IMR-90 (cell line): ENCODE results near the gene HPCAL4. TPM values are rescaled to one million over a fixed set of nuclear protein-coding genes. Genes with fewer than 3 reads are reported as not detected.

Source experiments
- ATAC-seq: fragments of 200-7000 bp; cut with Tn5 transposase; 2 replicates; pipeline ENCODE4 v1.9.1; 2020; ENCODE audit warnings: low read depth, mild to moderate bottlenecking, moderate library complexity
- BruUV-seq: library from RNA; stranded (reverse); fragments of 400-500 nt; replicated peaks from 2 replicates; lab custom pipeline; 2021; lab: Mats Ljungman, UMichigan
- CTCF ChIA-PET: fragments of 300-600 bp; formaldehyde crosslinking; extraction: SDS; loops from one replicate; lab custom pipeline; 2021; ENCODE audit warnings: antibody characterized with exemption; lab: Yijun Ruan, JAX
- POLR2A ChIA-PET: fragments of 300-600 bp; sonication (Branson Sonifier 250); formaldehyde crosslinking; loops from one replicate; lab custom pipeline; 2022; ENCODE audit warnings: antibody characterized with exemption; ENCODE audit not compliant: unreplicated experiment; lab: Charles Lee
- DNase-seq: peaks from one replicate; pipeline ENCODE4 v3.0.0; 2013
- H2AFZ ChIP-seq: replicated peaks from 2 replicates; pipeline ENCODE3; 2013; ENCODE audit warnings: low read length, mild to moderate bottlenecking; ENCODE audit not compliant: poor library complexity
- H2AK5ac ChIP-seq: 2 replicates; pipeline ENCODE4 v1.6.1; 2013; ENCODE audit warnings: low read depth, low read length, inconsistent platforms
- H2AK9ac ChIP-seq: replicated peaks from 2 replicates; pipeline ENCODE3; 2013; ENCODE audit warnings: mild to moderate bottlenecking, low read depth, low read length, moderate library complexity; ENCODE audit not compliant: poor library complexity
- H2BK120ac ChIP-seq: 2 replicates; pipeline ENCODE4 v1.6.1; 2013; ENCODE audit warnings: low read depth, low read length, inconsistent platforms
- H2BK15ac ChIP-seq: 3 replicates; pipeline ENCODE4 v1.6.1; 2013; ENCODE audit warnings: low read depth, low read length, inconsistent platforms
- H2BK20ac ChIP-seq: 2 replicates; pipeline ENCODE4 v1.6.1; 2013; ENCODE audit warnings: low read depth, mild to moderate bottlenecking, inconsistent platforms, low read length, moderate library complexity
- H2BK5ac ChIP-seq: 2 replicates; pipeline ENCODE4 v1.6.1; 2013; ENCODE audit warnings: mild to moderate bottlenecking, low read depth, low read length, inconsistent platforms; ENCODE audit not compliant: poor library complexity, severe bottlenecking
- H3K14ac ChIP-seq: replicated peaks from 2 replicates; pipeline ENCODE4 v1.6.1; 2013; ENCODE audit warnings: low read depth, low read length, inconsistent platforms
- H3K18ac ChIP-seq: 2 replicates; pipeline ENCODE4 v1.6.1; 2013; ENCODE audit warnings: low read depth, low read length, control low read depth
- H3K23ac ChIP-seq: 2 replicates; pipeline ENCODE4 v1.6.1; 2013; ENCODE audit warnings: low read depth, low read length, inconsistent platforms
- H3K27ac ChIP-seq: 2 replicates; pipeline ENCODE4 v1.5.1; 2013; ENCODE audit warnings: mild to moderate bottlenecking, control low read depth, low read length; ENCODE audit not compliant: insufficient read depth
- H3K27me3 ChIP-seq: 2 replicates; pipeline ENCODE4 v1.6.1; 2013; ENCODE audit warnings: low read length; ENCODE audit not compliant: control insufficient read depth, insufficient read depth
- H3K36me3 ChIP-seq: 2 replicates; pipeline ENCODE4 v1.6.1; 2013; ENCODE audit warnings: low read length, mixed read lengths; ENCODE audit not compliant: control insufficient read depth, insufficient read depth
- H3K4ac ChIP-seq: 2 replicates; pipeline ENCODE4 v1.6.1; 2013; ENCODE audit warnings: low read depth, low read length, inconsistent platforms
- H3K4me1 ChIP-seq: 2 replicates; pipeline ENCODE4 v1.6.1; 2013; ENCODE audit warnings: low read length, mixed read lengths; ENCODE audit not compliant: control insufficient read depth, insufficient read depth
- H3K4me2 ChIP-seq: 2 replicates; pipeline ENCODE4 v1.6.1; 2013; ENCODE audit warnings: low read depth, mild to moderate bottlenecking, control low read depth, low read length, moderate library complexity
- H3K4me3 ChIP-seq: 2 replicates; pipeline ENCODE4 v1.5.1; 2013; ENCODE audit warnings: low read depth, mild to moderate bottlenecking, control low read depth, low read length, moderate library complexity; ENCODE audit not compliant: insufficient read depth
- H3K56ac ChIP-seq: 2 replicates; pipeline ENCODE4 v1.6.1; 2013; ENCODE audit warnings: low read length, inconsistent platforms; ENCODE audit not compliant: insufficient read depth; ENCODE audit errors: extremely low read depth
- H3K79me1 ChIP-seq, 2 experiments: 2 replicates each; pipeline ENCODE4 v1.6.1; 2013; ENCODE audit warnings: low read length in 2 of 2, inconsistent platforms in 1 of 2, low read depth in 1 of 2
- H3K9ac ChIP-seq: 2 replicates; pipeline ENCODE4 v1.6.1; 2013; ENCODE audit warnings: low read depth, low read length, control low read depth
- H3K9me1 ChIP-seq: 2 replicates; pipeline ENCODE4 v1.6.1; 2013; ENCODE audit warnings: low read length, inconsistent platforms; ENCODE audit not compliant: insufficient read depth
- H3K9me3 ChIP-seq: 2 replicates; pipeline ENCODE4 v1.6.1; 2013; ENCODE audit warnings: low read length; ENCODE audit not compliant: control insufficient read depth, insufficient read depth
- H4K20me1 ChIP-seq: 2 replicates; pipeline ENCODE4 v1.6.1; 2013; ENCODE audit warnings: low read length, inconsistent platforms; ENCODE audit not compliant: insufficient read depth
- H4K5ac ChIP-seq: 2 replicates; pipeline ENCODE4 v1.6.1; 2013; ENCODE audit warnings: mild to moderate bottlenecking, low read depth, low read length, control low read depth
- H4K8ac ChIP-seq, 2 experiments: 2 replicates each; pipeline ENCODE4 v1.6.1; 2013; ENCODE audit warnings: low read depth in 2 of 2, low read length in 2 of 2, control low read depth in 1 of 2, inconsistent platforms in 1 of 2
- H4K91ac ChIP-seq: 2 replicates; pipeline ENCODE4 v1.6.1; 2013; ENCODE audit warnings: low read depth, low read length, inconsistent platforms; ENCODE audit not compliant: insufficient read depth
- BHLHE40 ChIP-seq: fragments of 150-350 bp; IDR thresholded peaks from 2 replicates; pipeline ENCODE4 v1.6.1; 2016; ENCODE audit warnings: mild to moderate bottlenecking, low read depth, low read length
- WGBS, 2 experiments: methylation state at CpG; one replicate each; pipeline versions ENCODE4 v1.1.5 to v1.1.7; 2013; ENCODE audit warnings: missing lambda C conversion rate in 2 of 2; ENCODE audit not compliant: insufficient read length in 1 of 2; ENCODE audit errors: extremely low coverage in 2 of 2; 5-methylcytosine and 5-hydroxymethylcytosine counted together
- dilution Hi-C: fragments of 300-500 bp; cut with HindIII; formaldehyde crosslinking; loops from one replicate; pipeline ENCODE4 v1.14.3; 2018; ENCODE audit warnings: low sequenced_read_pairs; ENCODE audit not compliant: unreplicated experiment
- in situ Hi-C: fragments of 300-500 bp; cut with MboI; formaldehyde crosslinking; loops from 3 replicates; pipeline ENCODE4 v1.14.3; 2019; ENCODE audit warnings: low sequenced_read_pairs, inconsistent platforms, mixed read lengths
- intact Hi-C: fragments of 100-400 bp; cut with micrococcal nuclease; formaldehyde crosslinking; loops from 2 replicates; pipeline ENCODE4 v1.10.0; 2022
- polyA plus RNA-seq, 3 experiments: library from polyadenylated mRNA; depleted of rRNA; stranded (reverse); fragments of >200 nt; gene quantifications; 2 replicates each; pipeline ENCODE4 v1.2.3, GENCODE V29; 2012; ENCODE audit warnings: low replicate concordance in 1 of 3
- total RNA-seq: library from RNA; depleted of rRNA; stranded (reverse); fragments of >200 nt; gene quantifications from 2 replicates; pipeline ENCODE4 v1.2.3, GENCODE V29; 2012
- TF ChIP-seq, protein P1 (sequence below): fragments of 150-350 bp; IDR thresholded peaks from 2 replicates; pipeline ENCODE4 v1.6.1; 2017; ENCODE audit warnings: mild to moderate bottlenecking, antibody characterized with exemption, low read length, low read depth

The HPCAL4 gene
- total and polyA plus RNA-seq, 2 of the 4 experiments (the other 2 are of a cell fraction) = 0.02 TPM; not detected in 1

DNA sequence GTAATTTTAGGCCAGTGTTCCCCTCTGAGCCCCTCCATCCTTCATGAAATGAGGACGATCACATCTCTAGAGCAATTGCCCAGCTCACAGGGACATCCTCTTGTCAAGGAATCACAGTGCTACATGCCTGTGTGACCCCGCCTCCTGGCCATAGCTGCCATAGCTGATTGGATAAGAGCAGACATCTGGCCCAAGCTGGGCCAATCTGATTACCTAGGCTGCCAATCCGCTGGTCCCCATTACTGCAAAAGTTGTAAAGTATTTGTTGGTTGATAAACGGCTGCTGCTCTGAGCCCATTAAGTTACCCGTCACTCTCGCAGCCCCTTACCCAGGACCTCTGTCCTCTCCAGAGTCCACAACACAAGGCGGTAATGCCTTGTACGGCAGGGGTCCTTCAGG is 27.7 kb downstream of the HPCAL4 start:
- dilution Hi-C loops = no loop called here
- DNase-seq (no peak), ATAC-seq (no peak)
- no peak overlapping the region for H3K18ac ChIP-seq
- intact Hi-C loops = no loop called here
- H2BK20ac ChIP-seq = no peak overlapping the region
- no peak overlapping the region for H3K23ac ChIP-seq
- no peak overlapping the region for H4K8ac ChIP-seq
- BruUV-seq = no TSS peak
- no peak overlapping the region for H4K91ac ChIP-seq
- in situ Hi-C loops = no loop called here
- no peak overlapping the region for H3K27ac ChIP-seq
- H3K4me1 ChIP-seq = peaks cover 1% of the 10 kb centered on the region; the same call in 1 of the 2 replicates
- CTCF ChIA-PET = no interaction called here
- no peak overlapping the region for H3K14ac ChIP-seq
- H3K9me1 ChIP-seq = no peaks in the 10 kb centered on the region
- 39% methylated on average over 3 of the region's 8 CpGs; no CpG with 5 or more reads in 1 of the 2 experiments for WGBS, 2 experiments
- no peak overlapping the region for H3K4me2 ChIP-seq
- POLR2A ChIA-PET = no interaction called here
- H3K4ac ChIP-seq = no peak overlapping the region
- no peak overlapping the region for H2BK15ac ChIP-seq
- no peak overlapping the region for H2AK5ac ChIP-seq
- H3K4me3 ChIP-seq = no peak overlapping the region
- no peaks in the 10 kb centered on the region for H3K36me3 ChIP-seq
- no peak overlapping the region for H2BK5ac ChIP-seq
- TF ChIP-seq BHLHE40 = no peak
- TF ChIP-seq, protein P1, sequence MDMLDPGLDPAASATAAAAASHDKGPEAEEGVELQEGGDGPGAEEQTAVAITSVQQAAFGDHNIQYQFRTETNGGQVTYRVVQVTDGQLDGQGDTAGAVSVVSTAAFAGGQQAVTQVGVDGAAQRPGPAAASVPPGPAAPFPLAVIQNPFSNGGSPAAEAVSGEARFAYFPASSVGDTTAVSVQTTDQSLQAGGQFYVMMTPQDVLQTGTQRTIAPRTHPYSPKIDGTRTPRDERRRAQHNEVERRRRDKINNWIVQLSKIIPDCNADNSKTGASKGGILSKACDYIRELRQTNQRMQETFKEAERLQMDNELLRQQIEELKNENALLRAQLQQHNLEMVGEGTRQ = peak; percentile 12; the same call in 1 of the 2 replicates
- peaks cover 82% of the 10 kb centered on the region for H3K27me3 ChIP-seq
- no peak overlapping the region for H3K56ac ChIP-seq
- H2BK120ac ChIP-seq = no peak overlapping the region
- no peak overlapping the region for H2AFZ ChIP-seq
- H3K9me3 ChIP-seq = no peaks in the 10 kb centered on the region
- H4K20me1 ChIP-seq = no peaks in the 10 kb centered on the region
- H2AK9ac ChIP-seq = no peak overlapping the region
- no peaks in the 10 kb centered on the region for H3K79me1 ChIP-seq
- no peak overlapping the region for H4K5ac ChIP-seq
- H3K9ac ChIP-seq = no peak overlapping the region
